Measurements from ENCODE around the gene SRBD1. TPM values are rescaled to one million over a fixed set of nuclear protein-coding genes. Genes with fewer than 3 reads are reported as not detected.

The SRBD1 gene
- total RNA-seq, 4 donors from 2014 or later: 7.2 to 12.9 (median 9.9) TPM

- H3K4me3 ChIP-seq (ENCODE audit: low read depth, poor library complexity, severe bottlenecking): peak within 1 kb of the TSS; percentile 59
- intact Hi-C loops (cut with DNase I; ENCODE audit: low total_unique reads): no loop called here
- 0% methylated on average over 23 to 26 of the region's 66 CpGs for WGBS, 2 donors
- TF ChIP-seq, protein P1, sequence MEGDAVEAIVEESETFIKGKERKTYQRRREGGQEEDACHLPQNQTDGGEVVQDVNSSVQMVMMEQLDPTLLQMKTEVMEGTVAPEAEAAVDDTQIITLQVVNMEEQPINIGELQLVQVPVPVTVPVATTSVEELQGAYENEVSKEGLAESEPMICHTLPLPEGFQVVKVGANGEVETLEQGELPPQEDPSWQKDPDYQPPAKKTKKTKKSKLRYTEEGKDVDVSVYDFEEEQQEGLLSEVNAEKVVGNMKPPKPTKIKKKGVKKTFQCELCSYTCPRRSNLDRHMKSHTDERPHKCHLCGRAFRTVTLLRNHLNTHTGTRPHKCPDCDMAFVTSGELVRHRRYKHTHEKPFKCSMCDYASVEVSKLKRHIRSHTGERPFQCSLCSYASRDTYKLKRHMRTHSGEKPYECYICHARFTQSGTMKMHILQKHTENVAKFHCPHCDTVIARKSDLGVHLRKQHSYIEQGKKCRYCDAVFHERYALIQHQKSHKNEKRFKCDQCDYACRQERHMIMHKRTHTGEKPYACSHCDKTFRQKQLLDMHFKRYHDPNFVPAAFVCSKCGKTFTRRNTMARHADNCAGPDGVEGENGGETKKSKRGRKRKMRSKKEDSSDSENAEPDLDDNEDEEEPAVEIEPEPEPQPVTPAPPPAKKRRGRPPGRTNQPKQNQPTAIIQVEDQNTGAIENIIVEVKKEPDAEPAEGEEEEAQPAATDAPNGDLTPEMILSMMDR (IDR thresholded peaks at IDR 0.05): no peak
- no peak for TF ChIP-seq POLR2A (IDR thresholded peaks at IDR 0.05)
- peak; percentile 42 to 93 for DNase-seq (ENCODE audit: low spot score in 2 of 2)
These were observed 40.5 kb upstream of the SRBD1 start, which contains the start of gene PRKCE for GRCh38 chr2:45651415-45652089. Gene PRKCE (plus strand): TSS chr2:45651675.

DNA sequence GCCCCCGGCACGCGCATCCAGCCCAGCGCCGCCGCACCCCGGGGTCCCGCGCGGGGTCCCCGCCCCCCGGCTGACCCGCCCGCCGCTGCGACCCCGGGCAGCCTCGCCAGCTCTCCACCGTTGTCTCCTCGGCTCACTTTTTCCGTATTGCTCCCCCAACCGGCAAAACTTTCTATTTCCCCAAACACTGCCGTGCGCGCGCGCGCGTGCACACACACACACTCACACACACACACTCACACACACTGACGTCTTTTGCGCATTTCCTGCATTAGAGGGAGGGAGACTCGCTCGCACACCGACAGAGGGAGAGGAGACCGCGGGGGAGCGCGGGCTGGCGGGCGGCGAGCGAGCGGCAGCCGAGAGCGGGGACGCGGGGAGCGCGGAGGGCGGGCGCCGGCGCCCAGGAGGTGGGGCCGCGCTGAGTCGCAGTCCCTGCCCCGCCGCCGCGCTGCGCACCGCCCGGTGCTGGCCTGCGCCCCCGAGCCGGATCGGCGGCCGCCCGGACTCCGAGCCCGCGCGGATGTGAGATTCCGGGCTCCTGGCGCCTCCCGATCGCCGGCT is 39.9 kb upstream of the SRBD1 start:
- 0% methylated on average over 39 to 57 of the region's 79 CpGs for WGBS, 2 donors
- DNase-seq (ENCODE audit: low spot score in 2 of 2): peak; percentile 95 to 99
- intact Hi-C loops (cut with DNase I; ENCODE audit: low total_unique reads): no loop called here
- peak overlapping the region; percentile 59 for H3K4me3 ChIP-seq (ENCODE audit: low read depth, poor library complexity, severe bottlenecking)
- TF ChIP-seq, protein P1 (IDR thresholded peaks at IDR 0.05): peak in 1 of 3 donors; percentile 57
- TF ChIP-seq POLR2A (IDR thresholded peaks at IDR 0.05): peak in 1 of 2 donors; percentile 19

GRCh38 chr2:45649858-45650811 is 39.1 kb upstream of the SRBD1 start:
- H3K4me3 ChIP-seq (ENCODE audit: low read depth, poor library complexity, severe bottlenecking): peak overlapping the region; percentile 59
- TF ChIP-seq POLR2A (IDR thresholded peaks at IDR 0.05): no peak
- TF ChIP-seq, protein P1 (IDR thresholded peaks at IDR 0.05): no peak
- peak; percentile 80 to 96 for DNase-seq (ENCODE audit: low spot score in 2 of 2)
- intact Hi-C loops (cut with DNase I; ENCODE audit: low total_unique reads): loop anchor here (10.0 kb wide), 1 partner anchor 125 kb away; no protein-coding TSS in a partner anchor
- WGBS, 2 donors: 0 to 1% methylated on average over 43 to 48 of the region's 66 CpGs

GRCh38 chr2:45649462-45649857 is 38.4 kb upstream of the SRBD1 start:
- peak overlapping the region; percentile 59 for H3K4me3 ChIP-seq (ENCODE audit: low read depth, poor library complexity, severe bottlenecking)
- WGBS, 2 donors: 11% methylated on average over 10 of the region's 10 CpGs
- intact Hi-C loops (cut with DNase I; ENCODE audit: low total_unique reads): loop anchor here (10.0 kb wide), 1 partner anchor 125 kb away; no protein-coding TSS in a partner anchor
- no peak for DNase-seq (ENCODE audit: low spot score in 2 of 2)
- TF ChIP-seq POLR2A (IDR thresholded peaks at IDR 0.05): no peak
- TF ChIP-seq, protein P1 (IDR thresholded peaks at IDR 0.05): no peak

GRCh38 chr2:45648636-45649035 is 37.6 kb upstream of the SRBD1 start:
- H3K4me3 ChIP-seq (ENCODE audit: low read depth, poor library complexity, severe bottlenecking): no peak overlapping the region
- 80 to 94% methylated on average over 2 of the region's 2 CpGs for WGBS, 2 donors
- DNase-seq (ENCODE audit: low spot score in 2 of 2): no peak
- intact Hi-C loops (cut with DNase I; ENCODE audit: low total_unique reads): loop anchor here (10.0 kb wide), 1 partner anchor 126 kb away; no protein-coding TSS in a partner anchor
- no peak for TF ChIP-seq POLR2A (IDR thresholded peaks at IDR 0.05)

Measured in lower leg skin (tissue), 4 donors.